H1 (cell line): Measurements from ENCODE around the gene POM121L2. TPM values are rescaled to one million over a fixed set of nuclear protein-coding genes. Genes with fewer than 3 reads are reported as not detected.

Source experiments
- BCL11A ChIP-seq, 2 experiments: IDR thresholded peaks; one replicate each; pipeline ENCODE4 v1.6.1; 2011; ENCODE audit warnings: low read depth in 2 of 2, low read length in 2 of 2, mild to moderate bottlenecking in 2 of 2
- JUN ChIP-seq: IDR thresholded peaks from 2 replicates; pipeline ENCODE4 v1.6.1; 2011; ENCODE audit warnings: low read depth, mild to moderate bottlenecking, improper control_type of control experiment, low read length
- KDM4A ChIP-seq: IDR thresholded peaks from one replicate; pipeline ENCODE4 v1.7.1; 2012; ENCODE audit warnings: low read depth, mild to moderate bottlenecking, moderate library complexity, low read length, inconsistent platforms; ENCODE audit not compliant: severe bottlenecking
- POLR2AphosphoS5 ChIP-seq: IDR thresholded peaks from 2 replicates; pipeline ENCODE4 v1.6.1; 2011; ENCODE audit warnings: low read depth, low read length
- RBBP5 ChIP-seq: IDR thresholded peaks from 2 replicates; pipeline ENCODE4 v1.7.1; 2012; ENCODE audit warnings: low read depth, mild to moderate bottlenecking, inconsistent platforms, low read length, moderate library complexity, borderline replicate concordance
- SIRT6 ChIP-seq: IDR thresholded peaks from one replicate; pipeline ENCODE4 v1.7.1; 2012; ENCODE audit warnings: low read length, inconsistent platforms
- SP4 ChIP-seq: IDR thresholded peaks from 2 replicates; pipeline ENCODE4 v1.6.1; 2012; ENCODE audit warnings: low read length, inconsistent platforms
- SRF ChIP-seq: IDR thresholded peaks from 2 replicates; pipeline ENCODE4 v1.6.1; 2011; ENCODE audit warnings: mild to moderate bottlenecking, low read depth, low read length, moderate library complexity
- polyA plus RNA-seq, 7 experiments: library from polyadenylated mRNA; depleted of rRNA in 3 of 7; stranded (reverse) in 5 of 7; unstranded in 2 of 7; fragments of >200 nt in 5 of 7; fragments of 200-250 nt in 2 of 7; gene quantifications; 1 replicate in 5 of 7; 2 replicates in 1 of 7; 4 replicates in 1 of 7; pipeline versions ENCODE4 v1.2.1 to v1.2.3, GENCODE V29; 2011 to 2013; ENCODE audit warnings: missing spikeins in 2 of 7, mixed read lengths in 2 of 7
- total RNA-seq: library from RNA; stranded (reverse); fragmentation: NEBNext Ultra II Directional; extraction: Animal tissue kit (Norgen Biotek cat#: 25700); gene quantifications from 2 replicates; pipeline ENCODE4 v1.2.1, GENCODE V29; 2021
- TF ChIP-seq, protein P1 (sequence below): fragments of 300-600 bp; sonication (generic); IDR thresholded peaks from 2 replicates; pipeline ENCODE4 v1.7.1; 2012; ENCODE audit warnings: low read length, moderate library complexity, mild to moderate bottlenecking, inconsistent platforms; ENCODE audit not compliant: insufficient replicate concordance
- TF ChIP-seq, protein P2 (sequence below): IDR thresholded peaks from 2 replicates; pipeline ENCODE4 v1.6.1; 2012; ENCODE audit warnings: low read length, inconsistent platforms

POM121L2 gene
- total and polyA plus RNA-seq, 2 of the 8 experiments (the other 6 are each of a cell fraction or from before 2014, with no cell fraction given), result 0.05 to 0.09 TPM

DNA sequence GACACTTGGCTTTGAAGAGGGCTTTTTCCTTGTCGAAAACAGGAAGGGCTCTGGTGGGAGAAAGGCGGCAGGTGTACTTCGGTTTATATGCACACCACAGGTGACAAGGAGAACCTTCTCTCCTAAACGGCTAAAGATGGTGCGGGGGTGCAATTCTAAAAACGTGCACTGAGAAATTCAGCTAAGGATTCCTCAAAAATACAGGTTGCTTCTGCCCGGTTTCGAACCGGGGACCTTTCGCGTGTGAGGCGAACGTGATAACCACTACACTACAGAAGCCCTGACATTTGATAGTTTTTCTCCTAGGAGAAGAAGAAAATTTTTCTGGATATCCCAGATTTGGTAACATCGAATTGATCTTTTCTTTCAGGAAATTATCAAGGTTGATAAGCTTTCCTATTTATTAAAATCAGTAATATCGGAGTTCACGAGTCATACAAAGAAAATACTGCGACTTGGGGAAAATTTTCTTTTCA lies 32.0 kb downstream of the POM121L2 start (continued):
- TF ChIP-seq, protein P1, sequence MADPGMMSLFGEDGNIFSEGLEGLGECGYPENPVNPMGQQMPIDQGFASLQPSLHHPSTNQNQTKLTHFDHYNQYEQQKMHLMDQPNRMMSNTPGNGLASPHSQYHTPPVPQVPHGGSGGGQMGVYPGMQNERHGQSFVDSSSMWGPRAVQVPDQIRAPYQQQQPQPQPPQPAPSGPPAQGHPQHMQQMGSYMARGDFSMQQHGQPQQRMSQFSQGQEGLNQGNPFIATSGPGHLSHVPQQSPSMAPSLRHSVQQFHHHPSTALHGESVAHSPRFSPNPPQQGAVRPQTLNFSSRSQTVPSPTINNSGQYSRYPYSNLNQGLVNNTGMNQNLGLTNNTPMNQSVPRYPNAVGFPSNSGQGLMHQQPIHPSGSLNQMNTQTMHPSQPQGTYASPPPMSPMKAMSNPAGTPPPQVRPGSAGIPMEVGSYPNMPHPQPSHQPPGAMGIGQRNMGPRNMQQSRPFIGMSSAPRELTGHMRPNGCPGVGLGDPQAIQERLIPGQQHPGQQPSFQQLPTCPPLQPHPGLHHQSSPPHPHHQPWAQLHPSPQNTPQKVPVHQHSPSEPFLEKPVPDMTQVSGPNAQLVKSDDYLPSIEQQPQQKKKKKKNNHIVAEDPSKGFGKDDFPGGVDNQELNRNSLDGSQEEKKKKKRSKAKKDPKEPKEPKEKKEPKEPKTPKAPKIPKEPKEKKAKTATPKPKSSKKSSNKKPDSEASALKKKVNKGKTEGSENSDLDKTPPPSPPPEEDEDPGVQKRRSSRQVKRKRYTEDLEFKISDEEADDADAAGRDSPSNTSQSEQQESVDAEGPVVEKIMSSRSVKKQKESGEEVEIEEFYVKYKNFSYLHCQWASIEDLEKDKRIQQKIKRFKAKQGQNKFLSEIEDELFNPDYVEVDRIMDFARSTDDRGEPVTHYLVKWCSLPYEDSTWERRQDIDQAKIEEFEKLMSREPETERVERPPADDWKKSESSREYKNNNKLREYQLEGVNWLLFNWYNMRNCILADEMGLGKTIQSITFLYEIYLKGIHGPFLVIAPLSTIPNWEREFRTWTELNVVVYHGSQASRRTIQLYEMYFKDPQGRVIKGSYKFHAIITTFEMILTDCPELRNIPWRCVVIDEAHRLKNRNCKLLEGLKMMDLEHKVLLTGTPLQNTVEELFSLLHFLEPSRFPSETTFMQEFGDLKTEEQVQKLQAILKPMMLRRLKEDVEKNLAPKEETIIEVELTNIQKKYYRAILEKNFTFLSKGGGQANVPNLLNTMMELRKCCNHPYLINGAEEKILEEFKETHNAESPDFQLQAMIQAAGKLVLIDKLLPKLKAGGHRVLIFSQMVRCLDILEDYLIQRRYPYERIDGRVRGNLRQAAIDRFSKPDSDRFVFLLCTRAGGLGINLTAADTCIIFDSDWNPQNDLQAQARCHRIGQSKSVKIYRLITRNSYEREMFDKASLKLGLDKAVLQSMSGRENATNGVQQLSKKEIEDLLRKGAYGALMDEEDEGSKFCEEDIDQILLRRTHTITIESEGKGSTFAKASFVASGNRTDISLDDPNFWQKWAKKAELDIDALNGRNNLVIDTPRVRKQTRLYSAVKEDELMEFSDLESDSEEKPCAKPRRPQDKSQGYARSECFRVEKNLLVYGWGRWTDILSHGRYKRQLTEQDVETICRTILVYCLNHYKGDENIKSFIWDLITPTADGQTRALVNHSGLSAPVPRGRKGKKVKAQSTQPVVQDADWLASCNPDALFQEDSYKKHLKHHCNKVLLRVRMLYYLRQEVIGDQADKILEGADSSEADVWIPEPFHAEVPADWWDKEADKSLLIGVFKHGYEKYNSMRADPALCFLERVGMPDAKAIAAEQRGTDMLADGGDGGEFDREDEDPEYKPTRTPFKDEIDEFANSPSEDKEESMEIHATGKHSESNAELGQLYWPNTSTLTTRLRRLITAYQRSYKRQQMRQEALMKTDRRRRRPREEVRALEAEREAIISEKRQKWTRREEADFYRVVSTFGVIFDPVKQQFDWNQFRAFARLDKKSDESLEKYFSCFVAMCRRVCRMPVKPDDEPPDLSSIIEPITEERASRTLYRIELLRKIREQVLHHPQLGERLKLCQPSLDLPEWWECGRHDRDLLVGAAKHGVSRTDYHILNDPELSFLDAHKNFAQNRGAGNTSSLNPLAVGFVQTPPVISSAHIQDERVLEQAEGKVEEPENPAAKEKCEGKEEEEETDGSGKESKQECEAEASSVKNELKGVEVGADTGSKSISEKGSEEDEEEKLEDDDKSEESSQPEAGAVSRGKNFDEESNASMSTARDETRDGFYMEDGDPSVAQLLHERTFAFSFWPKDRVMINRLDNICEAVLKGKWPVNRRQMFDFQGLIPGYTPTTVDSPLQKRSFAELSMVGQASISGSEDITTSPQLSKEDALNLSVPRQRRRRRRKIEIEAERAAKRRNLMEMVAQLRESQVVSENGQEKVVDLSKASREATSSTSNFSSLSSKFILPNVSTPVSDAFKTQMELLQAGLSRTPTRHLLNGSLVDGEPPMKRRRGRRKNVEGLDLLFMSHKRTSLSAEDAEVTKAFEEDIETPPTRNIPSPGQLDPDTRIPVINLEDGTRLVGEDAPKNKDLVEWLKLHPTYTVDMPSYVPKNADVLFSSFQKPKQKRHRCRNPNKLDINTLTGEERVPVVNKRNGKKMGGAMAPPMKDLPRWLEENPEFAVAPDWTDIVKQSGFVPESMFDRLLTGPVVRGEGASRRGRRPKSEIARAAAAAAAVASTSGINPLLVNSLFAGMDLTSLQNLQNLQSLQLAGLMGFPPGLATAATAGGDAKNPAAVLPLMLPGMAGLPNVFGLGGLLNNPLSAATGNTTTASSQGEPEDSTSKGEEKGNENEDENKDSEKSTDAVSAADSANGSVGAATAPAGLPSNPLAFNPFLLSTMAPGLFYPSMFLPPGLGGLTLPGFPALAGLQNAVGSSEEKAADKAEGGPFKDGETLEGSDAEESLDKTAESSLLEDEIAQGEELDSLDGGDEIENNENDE, result no peak
- TF ChIP-seq BCL11A (IDR thresholded peaks at IDR 0.05; ENCODE audit: low read depth in 2 of 2, low read length in 2 of 2) (no peak), KDM4A (peak; percentile 32), RBBP5 (no peak), SIRT6 (no peak), JUN (no peak), SP4 (no peak), POLR2AphosphoS5 (no peak), SRF (no peak)
- TF ChIP-seq, protein P2, sequence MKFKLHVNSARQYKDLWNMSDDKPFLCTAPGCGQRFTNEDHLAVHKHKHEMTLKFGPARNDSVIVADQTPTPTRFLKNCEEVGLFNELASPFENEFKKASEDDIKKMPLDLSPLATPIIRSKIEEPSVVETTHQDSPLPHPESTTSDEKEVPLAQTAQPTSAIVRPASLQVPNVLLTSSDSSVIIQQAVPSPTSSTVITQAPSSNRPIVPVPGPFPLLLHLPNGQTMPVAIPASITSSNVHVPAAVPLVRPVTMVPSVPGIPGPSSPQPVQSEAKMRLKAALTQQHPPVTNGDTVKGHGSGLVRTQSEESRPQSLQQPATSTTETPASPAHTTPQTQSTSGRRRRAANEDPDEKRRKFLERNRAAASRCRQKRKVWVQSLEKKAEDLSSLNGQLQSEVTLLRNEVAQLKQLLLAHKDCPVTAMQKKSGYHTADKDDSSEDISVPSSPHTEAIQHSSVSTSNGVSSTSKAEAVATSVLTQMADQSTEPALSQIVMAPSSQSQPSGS, result peak; percentile 61; the same call in 1 of the 2 replicates
